ENCODE data around the gene RNF223. TPM values are rescaled to one million over a fixed set of nuclear protein-coding genes. Genes with fewer than 3 reads are reported as not detected.

RNF223 gene
- total and polyA plus RNA-seq, 11 donors, result not detected

GRCh38 chr1:1063261-1063944 is 10.7 kb downstream of the RNF223 start:
- peaks cover 0 to 41% (median 19%) of the 10 kb centered on the region in 12 donors for H3K4me1 ChIP-seq
- DNase-seq, result no peak
- no peak overlapping the region for H3K27ac ChIP-seq
- TF ChIP-seq CTCF (IDR thresholded peaks at IDR 0.05) (no peak), POLR2A (IDR thresholded peaks at IDR 0.05) (no peak)
- peaks cover 28 to 82% (median 54%) of the 10 kb centered on the region in 9 donors for H3K27me3 ChIP-seq
- H3K4me3 ChIP-seq, result no peak overlapping the region
- no peaks in the 10 kb centered on the region for H3K36me3 ChIP-seq
- 62 to 76% (median 69%) methylated on average over 21 to 24 of the region's 24 CpGs for WGBS, 4 donors
- H3K9me3 ChIP-seq, result no peaks in the 10 kb centered on the region
- intact Hi-C loops (cut with DNase I), result loop anchor here (1.0 to 5.0 kb wide), 7 partner anchors 36 to 81 kb away; partner anchors contain the start of genes AGRN (in 3 of the 10) and PERM1 (in 1 of the 10)
- ATAC-seq, result no peak

GRCh38 chr1:1062348-1063163 is 11.6 kb downstream of the RNF223 start:
- intact Hi-C loops (cut with DNase I), result loop anchor here (1.0 to 5.0 kb wide), 7 partner anchors 35 to 80 kb away; partner anchors contain the start of genes AGRN (in 3 of the 10) and PERM1 (in 1 of the 10)
- DNase-seq (no peak), ATAC-seq (no peak)
- Histone ChIP-seq H3K9me3 (no peaks in the 10 kb centered on the region), H3K36me3 (no peaks in the 10 kb centered on the region), H3K27me3 (peaks cover 28 to 82% (median 47%) of the 10 kb centered on the region in 9 donors), H3K4me3 (no peak overlapping the region), H3K27ac (no peak overlapping the region), H3K4me1 (peaks cover 0 to 42% (median 18%) of the 10 kb centered on the region in 12 donors)
- WGBS, 4 donors, result 21 to 63% (median 24%) methylated on average over 6 to 29 of the region's 29 CpGs
- no peak for TF ChIP-seq POLR2A (IDR thresholded peaks at IDR 0.05)
- no peak for TF ChIP-seq CTCF (IDR thresholded peaks at IDR 0.05)

- Histone ChIP-seq H3K27ac (no peak overlapping the region), H3K9me3 (no peaks in the 10 kb centered on the region), H3K4me3 (no peak overlapping the region), H3K4me1 (peaks cover 0 to 42% (median 18%) of the 10 kb centered on the region in 12 donors), H3K36me3 (no peaks in the 10 kb centered on the region), H3K27me3 (peaks cover 28 to 75% (median 46%) of the 10 kb centered on the region in 9 donors)
- ATAC-seq (no peak), DNase-seq (no peak)
- intact Hi-C loops (cut with DNase I), result loop anchor here (2.0 to 5.0 kb wide), 6 partner anchors 35 to 80 kb away; partner anchors contain the start of genes AGRN (in 3 of the 10) and PERM1 (in 1 of the 10)
- 49 to 57% (median 51%) methylated on average over 14 to 16 of the region's 18 CpGs for WGBS, 4 donors
- no peak for TF ChIP-seq POLR2A (IDR thresholded peaks at IDR 0.05)
- no peak for TF ChIP-seq CTCF (IDR thresholded peaks at IDR 0.05)
Observed at GRCh38 chr1:1061682-1062345, 12.3 kb downstream of the RNF223 start.
